HG03095 (cell line): Measurements from ENCODE around the gene CTSE.

Source experiments
- ATAC-seq: cut with Tn5 transposase; IDR thresholded peaks from one replicate; pipeline ENCODE4 v1.9.1; 2021; ENCODE audit warnings: moderate library complexity; ENCODE audit not compliant: unreplicated experiment

The CTSE gene

DNA sequence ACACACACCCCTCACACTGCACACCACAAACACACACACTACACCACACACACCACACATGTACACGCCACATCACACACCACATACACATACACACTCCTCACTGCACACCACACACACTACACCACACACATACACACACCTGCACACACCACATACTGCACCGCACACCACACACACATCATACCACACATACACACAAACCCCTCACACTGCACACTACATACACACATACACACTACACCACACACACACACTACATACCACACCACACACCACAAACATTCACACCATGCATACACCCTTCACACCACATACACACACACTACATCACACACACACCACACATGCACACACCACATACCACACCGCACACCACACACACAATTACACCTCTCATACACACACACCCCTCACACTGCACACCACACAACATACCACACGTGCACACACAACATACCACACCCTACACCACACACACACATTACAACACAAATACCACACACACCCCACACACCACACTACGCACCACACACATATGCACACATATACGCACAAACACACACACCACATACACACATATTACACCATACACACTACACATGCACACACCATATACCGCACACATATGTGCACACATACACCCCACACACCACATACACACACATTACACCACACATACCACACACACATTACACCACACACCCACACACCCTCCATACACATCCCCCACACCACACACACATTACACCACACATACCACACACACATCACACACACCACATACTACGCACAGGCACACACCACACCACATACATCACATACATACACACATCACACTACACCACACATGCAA is 50.1 kb downstream of the CTSE start:
- no peak for ATAC-seq

- no peak for ATAC-seq
These were observed 51.1 kb downstream of the CTSE start for GRCh38 chr1:205972491-205973168.

DNA sequence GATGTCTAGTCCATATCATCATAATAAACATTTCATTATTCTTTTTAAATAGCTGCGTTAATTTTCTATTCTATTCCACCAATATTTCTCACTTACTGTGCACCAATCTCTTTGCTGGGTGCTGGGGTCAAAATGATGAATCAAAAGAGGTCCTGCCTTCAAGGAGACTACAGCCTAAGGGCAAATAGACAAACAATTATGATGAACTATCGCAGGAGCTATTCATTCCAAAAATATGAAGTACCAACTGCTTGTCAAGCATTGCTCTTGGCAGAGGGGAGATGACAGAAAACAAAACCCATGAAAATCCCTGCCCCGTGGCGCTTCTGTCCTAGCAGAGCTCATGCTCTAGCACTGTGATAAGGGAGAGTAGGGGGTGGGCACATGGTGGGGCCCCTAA is 51.6 kb downstream of the CTSE start:
- ATAC-seq = no peak

- ATAC-seq = no peak
These were observed 52.6 kb downstream of the CTSE start for GRCh38 chr1:205971082-205971481.

DNA sequence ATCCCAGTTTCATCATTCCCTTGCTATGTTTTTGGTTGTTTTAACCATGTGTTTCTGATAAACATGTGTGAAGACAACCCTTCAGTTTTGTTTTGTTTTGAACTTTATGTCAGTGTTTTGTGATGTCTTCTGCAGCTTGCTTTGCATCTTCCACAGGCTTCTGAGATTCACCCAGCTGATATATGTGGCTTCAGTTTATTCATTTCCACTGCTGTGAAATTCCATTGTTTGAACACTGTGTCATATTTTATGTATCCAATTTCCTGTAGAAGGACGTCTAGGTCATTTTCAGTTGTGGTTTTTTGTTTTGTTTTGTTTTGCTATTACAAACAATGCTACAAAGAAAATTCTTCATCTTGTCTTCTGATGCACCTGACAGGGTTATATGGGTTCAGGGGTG is 53.2 kb downstream of the CTSE start:
- ATAC-seq = no peak

DNA sequence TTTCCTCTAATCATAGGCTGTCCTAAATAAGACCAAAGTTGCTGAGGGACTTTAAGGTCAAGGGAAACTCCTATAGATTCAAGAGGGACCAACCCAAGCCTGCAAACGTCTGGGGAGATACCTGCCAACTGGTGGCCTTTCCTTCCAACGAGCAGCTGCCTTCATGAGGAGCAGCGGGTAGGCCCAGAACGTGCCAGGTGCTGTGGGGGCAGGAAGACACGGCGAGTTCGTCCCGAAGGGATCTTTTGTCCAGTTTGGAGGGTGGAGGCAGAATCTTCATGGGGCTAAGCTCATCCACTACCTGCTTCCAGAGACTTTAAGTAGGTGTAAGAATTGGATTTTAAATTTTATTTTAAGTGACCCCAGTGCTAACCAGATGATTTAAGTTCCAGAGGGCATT is 54.5 kb downstream of the CTSE start:
- ATAC-seq = no peak

DNA sequence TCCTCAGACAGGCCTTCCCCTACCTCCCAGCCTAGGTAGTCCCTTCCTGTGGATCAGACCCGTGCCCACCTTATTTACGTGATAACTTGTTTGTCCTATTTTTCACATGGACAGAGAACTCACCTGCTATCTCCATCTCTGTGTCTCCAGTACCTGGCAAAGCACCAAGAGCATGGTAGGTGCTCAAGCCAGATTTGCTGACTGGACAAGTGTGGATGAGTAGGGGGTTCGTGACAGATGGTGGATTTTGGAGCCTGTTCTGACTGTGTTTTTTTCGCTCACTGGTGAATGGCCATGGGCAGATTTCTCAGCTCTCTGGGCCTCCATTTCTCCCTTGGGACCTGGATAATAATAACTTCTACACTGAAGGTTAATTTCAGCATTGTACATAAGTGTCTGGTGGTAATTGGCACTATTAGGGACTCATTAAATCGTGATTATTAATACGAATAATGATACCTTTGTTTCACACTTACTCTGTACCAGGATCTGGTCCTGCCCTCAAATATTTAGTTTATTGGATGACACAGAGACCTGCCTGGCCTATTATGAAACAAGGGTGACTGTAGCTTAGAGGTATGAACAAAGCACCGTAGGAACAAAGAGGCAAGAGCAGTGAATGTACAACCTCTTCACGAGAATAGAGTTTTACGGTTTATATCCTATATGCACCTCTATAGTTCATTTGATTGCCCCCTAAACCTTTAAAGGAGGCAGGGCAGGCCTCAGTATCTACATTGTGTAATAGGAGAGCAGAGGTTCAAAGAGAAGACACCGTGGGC is 56.0 kb downstream of the CTSE start:
- no peak for ATAC-seq

DNA sequence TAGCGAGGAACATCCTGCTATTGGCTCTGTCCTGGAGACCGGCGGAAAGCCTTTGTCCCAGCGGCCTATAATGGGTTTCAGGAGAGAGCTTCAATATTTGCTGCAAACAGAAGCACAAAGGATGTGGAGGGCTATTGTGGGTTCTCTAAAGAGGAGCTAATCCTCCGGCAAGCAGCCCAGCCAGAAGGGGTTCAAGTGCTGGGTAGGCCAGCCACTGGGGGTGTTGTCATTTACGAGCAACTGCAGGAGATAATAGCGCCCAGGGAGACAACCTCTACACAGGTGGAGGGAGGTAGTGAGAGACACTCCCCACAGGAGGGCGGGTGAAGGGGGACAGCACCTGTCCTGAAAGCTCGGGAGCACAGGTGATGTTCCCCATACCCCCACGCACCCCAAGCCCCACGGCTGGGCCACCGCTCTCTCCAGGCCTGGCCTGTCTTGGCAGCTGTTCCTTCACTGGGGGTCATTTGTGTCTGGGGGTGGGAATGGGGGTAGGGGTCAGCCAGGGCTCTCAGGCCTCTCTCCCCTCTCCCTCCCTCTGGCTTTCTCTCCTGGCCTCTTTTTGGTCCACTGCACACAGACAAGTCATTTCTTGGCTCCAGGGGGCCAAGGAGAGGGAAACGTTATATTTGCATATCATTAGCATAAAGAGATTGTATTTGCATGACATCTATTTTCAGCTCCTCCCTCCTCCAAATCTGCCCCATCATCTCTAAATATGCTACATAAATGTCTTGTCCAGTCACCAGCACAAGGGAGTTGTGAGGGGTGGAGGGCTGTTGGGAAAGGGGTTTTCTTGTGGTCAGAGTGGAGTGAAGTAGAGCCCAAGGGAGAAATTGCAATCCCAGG is 58.4 kb downstream of the CTSE start:
- ATAC-seq = no peak

DNA sequence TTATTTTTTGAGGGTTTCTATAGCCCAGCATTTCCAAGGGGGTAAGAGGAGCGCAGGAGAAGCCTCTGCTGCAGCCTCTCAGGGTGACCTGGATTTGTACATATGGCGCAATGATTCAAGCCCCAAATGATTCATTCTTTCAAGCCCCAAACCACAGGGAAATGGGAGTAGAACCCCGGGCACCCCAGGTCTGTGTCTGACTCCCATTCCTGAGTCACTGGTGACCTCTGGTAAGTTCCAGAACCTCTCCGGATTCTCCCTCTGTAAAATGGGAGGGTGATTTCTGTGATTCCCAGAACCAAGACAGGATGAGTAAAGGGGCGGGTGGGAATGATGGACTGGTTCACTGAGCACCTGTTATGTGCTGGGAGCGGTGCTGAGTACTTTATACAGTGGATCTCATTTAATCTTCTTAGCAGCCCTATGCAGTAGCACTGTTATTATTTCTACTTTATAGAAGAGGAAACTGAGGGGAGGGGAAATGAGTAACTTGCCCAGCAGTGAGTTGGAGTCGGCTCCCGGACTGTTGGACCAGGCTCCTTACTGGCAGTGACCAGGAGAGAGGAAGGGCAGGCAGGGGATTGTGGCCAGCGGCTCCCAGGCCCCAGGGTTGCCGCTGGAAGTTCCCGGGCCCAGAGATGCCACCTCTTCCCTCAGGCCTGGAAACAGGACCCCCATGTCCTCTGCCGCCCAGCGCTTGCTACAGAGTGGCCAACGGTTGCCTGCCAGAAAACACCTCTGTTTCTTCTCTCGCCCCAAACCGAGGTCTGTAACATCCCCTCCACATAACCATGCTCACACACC is 60.1 kb downstream of the CTSE start:
- no peak for ATAC-seq

- ATAC-seq = no peak
These were observed 60.9 kb downstream of the CTSE start for GRCh38 chr1:205962821-205963221.

DNA sequence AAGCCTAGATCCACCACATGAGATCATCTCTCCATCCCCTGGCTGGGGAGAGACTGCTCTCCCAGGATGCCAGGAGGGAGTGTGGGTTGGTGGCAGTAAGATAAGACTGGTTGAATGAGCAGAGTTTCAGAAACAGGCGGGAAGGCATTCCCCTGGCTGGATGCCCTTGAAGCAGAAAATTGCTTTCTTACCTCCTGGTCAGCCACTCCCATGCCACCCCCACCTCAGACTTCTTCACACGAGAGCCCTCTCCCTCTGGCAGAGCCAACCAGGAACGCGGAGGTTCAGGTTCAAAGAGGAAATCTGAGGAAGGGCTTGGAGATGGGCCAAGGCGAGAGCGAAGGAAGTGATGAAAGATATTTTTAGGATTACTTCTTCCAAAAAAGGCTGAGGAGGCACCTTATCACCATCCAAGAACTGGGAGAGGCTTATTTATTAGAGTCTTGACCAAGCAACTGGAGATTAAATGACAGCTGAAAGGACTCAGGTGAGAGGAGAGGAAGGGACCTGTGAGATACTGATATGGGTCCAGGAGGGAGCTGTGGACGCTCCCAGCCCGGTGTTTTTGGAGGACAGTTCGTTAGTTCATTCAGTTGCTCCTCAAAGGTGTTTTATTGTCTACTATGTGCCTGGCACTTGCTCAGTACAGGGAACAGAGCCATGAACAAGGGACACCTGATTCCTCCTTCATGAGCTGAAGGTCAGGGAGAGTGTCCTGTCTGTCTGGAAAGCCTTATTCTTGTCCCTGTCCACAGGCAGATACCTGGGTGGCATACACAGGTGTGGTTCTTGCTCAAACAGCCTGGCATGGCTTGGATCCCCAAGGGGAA is 61.5 kb downstream of the CTSE start:
- ATAC-seq = no peak

- peak; percentile 52 for ATAC-seq
These were observed 62.3 kb downstream of the CTSE start for GRCh38 chr1:205961405-205961804.

GRCh38 chr1:205959789-205960188 is 63.9 kb downstream of the CTSE start:
- no peak for ATAC-seq
